GM12865 (cell line): Measurements from ENCODE around the gene PPP1R3F.

Source experiments
- DNase-seq: peaks from one replicate; pipeline ENCODE4 v3.0.0; 2010; ENCODE audit warnings: low read depth
- H3K4me3 ChIP-seq: 2 replicates; pipeline ENCODE4 v1.5.1; 2011; ENCODE audit warnings: mild to moderate bottlenecking, low read depth, low read length, control low read depth
- CTCF ChIP-seq: IDR thresholded peaks from 2 replicates; pipeline ENCODE4 v1.5.1; 2011; ENCODE audit warnings: low read length, control low read depth, low read depth, inconsistent platforms; ENCODE audit not compliant: insufficient read depth; ENCODE audit errors: missing control alignments

Gene PPP1R3F

DNA sequence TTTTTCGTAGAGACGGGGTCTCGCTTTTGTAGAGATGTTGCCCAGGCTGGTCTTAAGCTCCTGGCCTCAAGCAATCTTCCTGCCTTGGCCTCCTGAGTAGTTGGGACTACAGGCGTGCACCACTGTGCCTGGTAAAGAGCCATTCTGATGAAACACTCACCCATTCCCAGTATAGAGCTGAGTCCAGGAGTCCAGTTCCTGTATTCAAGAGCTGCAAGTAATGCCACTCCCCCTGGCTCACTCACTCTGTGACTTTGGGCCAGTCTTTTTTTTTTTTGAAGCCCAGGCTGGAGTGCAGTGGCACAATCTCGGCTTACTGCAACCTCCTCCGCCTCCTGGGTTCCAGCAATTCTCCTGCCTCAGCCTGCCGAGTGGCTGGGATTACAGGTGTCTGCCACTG, 30.9 kb upstream of the PPP1R3F start:
- no peak for DNase-seq
- no peak for TF ChIP-seq CTCF
- no peak overlapping the region for H3K4me3 ChIP-seq

DNA sequence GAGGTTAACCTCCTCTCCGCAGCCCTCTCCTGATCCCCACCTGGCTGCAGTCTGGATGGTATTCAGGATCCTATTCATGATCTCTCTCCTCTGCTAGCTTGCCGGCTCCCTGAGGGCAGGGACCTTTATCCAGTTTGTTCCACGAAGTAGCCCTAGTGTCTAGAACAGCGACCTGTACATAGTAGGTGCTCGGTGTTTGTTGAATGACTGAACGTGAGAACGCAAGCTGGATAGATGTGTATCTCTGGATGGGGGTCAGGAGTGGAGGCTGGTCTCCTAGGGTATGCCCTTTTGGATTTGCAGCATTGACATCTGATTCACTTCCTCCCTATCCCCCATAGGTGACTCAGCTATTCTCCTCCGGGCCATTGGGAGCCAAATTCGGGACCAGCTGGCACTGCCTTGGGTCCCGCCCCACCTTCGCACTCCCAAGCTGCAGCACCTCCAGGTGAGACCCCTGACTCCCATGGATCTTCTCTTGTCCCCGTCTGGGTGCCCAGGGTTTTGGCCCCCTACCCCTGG, 27.0 kb upstream of the PPP1R3F start:
- no peak for TF ChIP-seq CTCF
- DNase-seq: no peak
- H3K4me3 ChIP-seq: no peak overlapping the region

DNA sequence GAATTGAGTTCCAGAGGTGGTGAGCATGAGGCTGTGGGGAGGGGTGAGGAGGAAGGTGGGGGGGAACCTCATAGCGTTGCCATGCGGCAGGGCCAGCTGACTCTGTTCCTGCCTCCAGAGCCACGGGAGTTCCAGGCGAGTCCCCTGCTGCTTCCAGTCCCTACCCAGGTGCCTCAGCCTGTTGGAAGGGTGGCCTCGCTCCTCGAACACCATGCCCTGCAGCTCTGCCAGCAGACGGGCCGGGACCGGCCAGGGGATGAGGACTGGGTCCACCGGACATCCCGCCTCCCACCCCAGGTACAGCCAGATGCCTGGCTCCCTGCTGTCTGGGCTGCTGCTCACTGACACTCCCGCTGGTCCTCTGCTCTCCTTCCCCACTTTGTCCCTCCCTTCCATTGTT, 26.4 kb upstream of the PPP1R3F start:
- no peak for TF ChIP-seq CTCF
- DNase-seq: no peak
- H3K4me3 ChIP-seq: no peak overlapping the region

- no peak for TF ChIP-seq CTCF
- no peak overlapping the region for H3K4me3 ChIP-seq
- no peak for DNase-seq
Measured at GRCh38 chrX:49244207-49244606, 25.4 kb upstream of the PPP1R3F start.

DNA sequence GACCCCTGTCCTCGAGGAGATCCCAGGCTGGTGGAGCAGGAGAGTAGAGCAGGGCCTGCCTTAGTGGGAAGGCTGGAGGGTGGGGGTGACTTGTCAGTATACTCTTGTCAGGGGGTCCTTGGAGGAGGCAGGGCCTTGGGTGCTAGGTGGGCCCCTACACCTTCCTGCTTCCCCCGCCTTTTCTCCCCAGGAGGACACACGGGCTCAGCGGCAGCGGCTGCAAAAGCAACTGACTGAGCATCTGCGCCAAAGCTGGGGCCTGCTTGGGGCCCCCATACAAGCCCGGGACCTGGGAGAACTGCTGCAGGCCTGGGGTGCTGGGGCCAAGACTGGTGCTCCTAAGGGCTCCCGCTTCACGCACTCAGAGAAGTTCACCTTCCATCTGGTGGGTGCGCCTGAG, 23.1 kb upstream of the PPP1R3F start:
- no peak overlapping the region for H3K4me3 ChIP-seq
- TF ChIP-seq CTCF: no peak
- no peak for DNase-seq

- no peak for DNase-seq
- no peak overlapping the region for H3K4me3 ChIP-seq
- TF ChIP-seq CTCF: no peak
Measured at GRCh38 chrX:49247346-49247745, 22.2 kb upstream of the PPP1R3F start.

DNA sequence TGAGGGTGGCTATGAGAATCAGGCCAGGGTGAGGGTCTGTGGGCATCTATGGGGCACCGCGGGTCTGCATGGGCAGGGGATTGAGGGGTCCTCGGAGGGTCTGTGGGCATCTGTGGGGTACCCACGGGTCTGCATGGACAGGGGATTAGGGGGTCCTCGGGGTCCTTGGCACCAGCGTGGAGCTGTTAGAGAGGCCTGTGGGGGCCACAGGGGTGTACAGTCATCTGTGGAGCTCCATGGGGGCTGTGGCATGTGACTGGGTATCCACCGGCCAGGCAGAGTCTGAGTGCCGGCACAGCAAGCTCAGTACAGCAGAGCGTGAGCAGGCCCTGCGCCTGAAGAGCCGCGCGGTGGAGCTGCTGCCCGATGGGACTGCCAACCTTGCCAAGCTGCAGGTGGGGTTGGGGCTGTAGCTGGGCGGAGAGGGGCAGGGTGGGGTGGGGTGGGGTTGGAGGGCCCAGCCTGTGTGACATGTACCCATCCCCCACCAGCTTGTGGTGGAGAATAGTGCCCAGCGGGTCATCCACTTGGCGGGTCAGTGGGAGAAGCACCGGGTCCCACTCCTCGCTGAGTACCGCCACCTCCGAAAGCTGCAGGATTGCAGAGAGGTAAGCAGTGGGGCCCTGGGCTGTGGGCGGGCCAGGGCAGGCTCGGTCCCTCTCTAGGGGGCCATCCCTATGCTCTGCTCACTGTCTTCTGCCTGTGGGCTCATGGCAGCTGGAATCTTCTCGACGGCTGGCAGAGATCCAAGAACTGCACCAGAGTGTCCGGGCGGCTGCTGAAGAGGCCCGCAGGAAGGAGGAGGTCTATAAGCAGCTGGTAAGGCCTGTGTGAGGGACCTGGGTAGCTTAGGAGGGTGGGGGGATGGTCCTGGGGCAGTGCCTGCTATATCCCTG, 21.4 kb upstream of the PPP1R3F start:
- no peak for DNase-seq
- no peak for TF ChIP-seq CTCF
- no peak overlapping the region for H3K4me3 ChIP-seq
